Thyroid gland (tissue), 4 donors: ENCODE data around the gene APOL4. TPM values are rescaled to one million over a fixed set of nuclear protein-coding genes. Genes with fewer than 3 reads are reported as not detected.
"Not testable (repeated sequence)": the region's sequence is repeated elsewhere in the genome, so short reads cannot be mapped to it uniquely, and the experiment has no call there.

ENCODE experiments used
- DNase-seq, 2 donors: peaks; one replicate each; pipeline ENCODE4 v3.0.0-alpha.2; 2019
- H3K27ac ChIP-seq, 3 donors: fragments of 200-600 bp; sonication (generic); 1 replicate in 2 of 3; 2 replicates in 1 of 3; pipeline ENCODE4 v1.5.1; 2016 to 2019; ENCODE audit warnings: mild to moderate bottlenecking in 1 of 3, moderate library complexity in 1 of 3
- H3K27me3 ChIP-seq: fragments of 200-600 bp; sonication (generic); one replicate; pipeline ENCODE4 v1.5.1; 2019
- H3K36me3 ChIP-seq, 2 donors: fragments of 200-600 bp; sonication (generic); one replicate each; pipeline ENCODE4 v1.5.1; 2016 to 2019
- H3K4me1 ChIP-seq, 2 donors: fragments of 200-600 bp; sonication (generic); one replicate each; pipeline ENCODE4 v1.5.1; 2017 to 2019
- H3K4me3 ChIP-seq, 3 donors: fragments of 200-600 bp; sonication (generic); replicated peaks in 1 of 3; 1 replicate in 2 of 3; 2 replicates in 1 of 3; pipeline ENCODE4 v1.5.1; 2016; ENCODE audit warnings: mild to moderate bottlenecking in 1 of 3
- H3K9me3 ChIP-seq: fragments of 200-600 bp; sonication (generic); one replicate; pipeline ENCODE4 v1.5.1; 2017
- POLR2A ChIP-seq, 2 donors: fragments of 450-650 bp; IDR thresholded peaks; one replicate each; pipeline ENCODE4 v1.6.1; 2017; ENCODE audit warnings: antibody characterized with exemption in 2 of 2, mild to moderate bottlenecking in 2 of 2, moderate library complexity in 1 of 2
- WGBS, 2 donors: methylation state at CpG; one replicate each; pipeline ENCODE4 v1.1.5; 2017; 5-methylcytosine and 5-hydroxymethylcytosine counted together
- intact Hi-C: fragments of 100-400 bp; cut with DNase I; formaldehyde crosslinking; loops from one replicate; pipeline ENCODE4 v1.15.1; 2023
- total RNA-seq, 4 donors: library from RNA; depleted of rRNA; stranded (reverse); fragments of >200 nt; gene quantifications; one replicate each; pipeline ENCODE4 v1.2.3, GENCODE V29; 2016
- TF ChIP-seq, protein P1 (sequence below), 6 experiments: fragments of 200-600 bp in 3 of 6; fragments of 450-650 bp in 3 of 6; sonication (generic) in 3 of 6; IDR thresholded peaks; one replicate each; pipeline ENCODE4 v1.5.1; 2016 to 2019; ENCODE audit warnings: antibody characterized with exemption in 6 of 6, mild to moderate bottlenecking in 2 of 6, inconsistent platforms in 1 of 6, moderate library complexity in 1 of 6

Gene APOL4
- total RNA-seq, 4 donors from 2014 or later, result 5.8 to 16.1 (median 7.5) TPM; not detected in 1

DNA sequence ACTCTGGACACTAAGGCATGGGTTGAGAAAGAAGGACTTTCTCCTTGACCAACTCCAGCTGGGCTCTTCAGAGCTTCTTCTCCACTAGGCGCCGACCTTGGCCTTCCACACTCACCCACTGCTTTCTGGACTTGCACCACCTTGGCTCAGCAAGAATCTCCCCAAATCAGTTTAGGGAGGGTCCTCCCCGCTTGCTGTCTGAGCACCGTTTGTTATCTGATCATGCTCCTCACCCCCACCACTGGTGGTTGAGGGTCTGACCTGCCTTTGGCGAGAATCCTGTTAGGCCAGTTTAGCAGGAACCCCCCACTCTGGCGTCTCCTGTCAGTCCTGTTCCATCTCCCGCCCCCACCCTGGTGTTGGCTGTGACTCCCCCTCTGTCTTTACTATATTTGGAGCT, 27.3 kb upstream of the APOL4 start:
- intact Hi-C loops, result loop anchor here (5.0 kb wide), 1 partner anchor 37 kb away; no protein-coding TSS in a partner anchor
- H3K36me3 ChIP-seq, result peaks cover 16 to 19% of the 10 kb centered on the region in 2 donors
- TF ChIP-seq, protein P1, sequence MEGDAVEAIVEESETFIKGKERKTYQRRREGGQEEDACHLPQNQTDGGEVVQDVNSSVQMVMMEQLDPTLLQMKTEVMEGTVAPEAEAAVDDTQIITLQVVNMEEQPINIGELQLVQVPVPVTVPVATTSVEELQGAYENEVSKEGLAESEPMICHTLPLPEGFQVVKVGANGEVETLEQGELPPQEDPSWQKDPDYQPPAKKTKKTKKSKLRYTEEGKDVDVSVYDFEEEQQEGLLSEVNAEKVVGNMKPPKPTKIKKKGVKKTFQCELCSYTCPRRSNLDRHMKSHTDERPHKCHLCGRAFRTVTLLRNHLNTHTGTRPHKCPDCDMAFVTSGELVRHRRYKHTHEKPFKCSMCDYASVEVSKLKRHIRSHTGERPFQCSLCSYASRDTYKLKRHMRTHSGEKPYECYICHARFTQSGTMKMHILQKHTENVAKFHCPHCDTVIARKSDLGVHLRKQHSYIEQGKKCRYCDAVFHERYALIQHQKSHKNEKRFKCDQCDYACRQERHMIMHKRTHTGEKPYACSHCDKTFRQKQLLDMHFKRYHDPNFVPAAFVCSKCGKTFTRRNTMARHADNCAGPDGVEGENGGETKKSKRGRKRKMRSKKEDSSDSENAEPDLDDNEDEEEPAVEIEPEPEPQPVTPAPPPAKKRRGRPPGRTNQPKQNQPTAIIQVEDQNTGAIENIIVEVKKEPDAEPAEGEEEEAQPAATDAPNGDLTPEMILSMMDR (IDR thresholded peaks at IDR 0.05), result no peak
- TF ChIP-seq POLR2A (IDR thresholded peaks at IDR 0.05), result no peak

GRCh38 chr22:36228369-36228768, 26.8 kb upstream of the APOL4 start:
- peaks cover 16 to 19% of the 10 kb centered on the region in 2 donors for H3K36me3 ChIP-seq
- H3K27me3 ChIP-seq, H3K4me1 ChIP-seq, H3K9me3 ChIP-seq, H3K27ac ChIP-seq, H3K4me3 ChIP-seq, DNase-seq: not testable (repeated sequence)
- intact Hi-C loops, result loop anchor here (5.0 kb wide), 1 partner anchor 36 kb away; no protein-coding TSS in a partner anchor
- WGBS, 2 donors, result 50 to 61% methylated on average over 1 of the region's 1 CpG

More for the DNA sequence above, 27.3 kb upstream of the APOL4 start:
- Histone ChIP-seq H3K27ac (no peak overlapping the region), H3K4me3 (no peak overlapping the region), H3K4me1 (no peaks in the 10 kb centered on the region), H3K27me3 (no peaks in the 10 kb centered on the region), H3K9me3 (no peaks in the 10 kb centered on the region)
- 81 to 87% methylated on average over 7 of the region's 7 CpGs for WGBS, 2 donors
- DNase-seq, result no peak

DNA sequence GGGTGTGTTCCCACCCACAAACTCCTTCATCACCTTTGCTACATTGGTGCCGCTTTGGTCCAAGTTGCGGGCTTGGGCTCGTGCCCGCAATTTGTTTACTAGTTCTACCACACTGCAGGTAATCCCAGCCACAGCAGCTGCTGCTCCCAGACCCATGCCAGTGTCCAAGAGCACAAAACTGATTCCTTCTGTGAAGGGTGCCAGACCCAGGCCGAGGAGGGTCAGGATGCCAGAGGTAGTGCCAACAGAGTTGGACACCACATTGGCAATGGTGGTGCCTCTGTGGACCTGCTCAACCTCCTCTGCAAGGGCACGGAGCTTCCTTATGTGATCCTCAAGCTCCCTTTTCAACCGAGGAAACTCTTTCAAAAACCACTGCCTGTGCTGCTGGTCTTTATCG, 26.2 kb upstream of the APOL4 start:
- Histone ChIP-seq H3K4me3 (no peak overlapping the region), H3K9me3 (no peaks in the 10 kb centered on the region), H3K36me3 (peaks cover 10 to 14% of the 10 kb centered on the region in 2 donors), H3K27ac (no peak overlapping the region), H3K4me1 (no peaks in the 10 kb centered on the region), H3K27me3 (no peaks in the 10 kb centered on the region)
- no peak for DNase-seq
- 89 to 91% methylated on average over 8 of the region's 8 CpGs for WGBS, 2 donors
- TF ChIP-seq, protein P1 (IDR thresholded peaks at IDR 0.05), result no peak
- TF ChIP-seq POLR2A (IDR thresholded peaks at IDR 0.05), result no peak
- intact Hi-C loops, result loop anchor here (5.0 kb wide), 1 partner anchor 36 kb away; no protein-coding TSS in a partner anchor

DNA sequence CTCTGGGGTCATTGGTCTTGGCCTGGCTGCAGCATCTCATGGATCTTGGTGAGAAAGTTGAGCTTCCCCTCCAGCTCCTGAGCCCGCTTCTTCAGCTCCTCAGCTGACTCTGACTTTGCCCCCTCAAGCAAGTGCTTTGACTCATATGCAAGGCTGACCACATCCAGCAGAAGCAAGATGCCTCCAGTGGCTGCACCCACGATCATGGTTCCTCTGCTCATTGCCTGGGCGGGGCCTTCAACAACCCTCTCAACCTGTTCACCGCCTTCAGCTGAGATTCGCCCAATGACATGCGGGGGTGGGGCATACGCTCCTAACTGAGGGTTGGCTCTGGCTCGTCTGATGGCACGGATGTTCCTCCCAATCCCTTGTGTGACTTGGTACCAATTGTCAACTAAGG, 25.8 kb upstream of the APOL4 start:
- no peaks in the 10 kb centered on the region for H3K4me1 ChIP-seq
- intact Hi-C loops, result loop anchor here (5.0 kb wide), 1 partner anchor 35 kb away; no protein-coding TSS in a partner anchor
- no peak overlapping the region for H3K27ac ChIP-seq
- no peak overlapping the region for H3K4me3 ChIP-seq
- no peaks in the 10 kb centered on the region for H3K27me3 ChIP-seq
- no peak for DNase-seq
- H3K36me3 ChIP-seq, result peaks cover 8 to 12% of the 10 kb centered on the region in 2 donors
- 93% methylated on average over 9 of the region's 9 CpGs for WGBS, 2 donors
- TF ChIP-seq POLR2A (IDR thresholded peaks at IDR 0.05), result no peak
- TF ChIP-seq, protein P1 (IDR thresholded peaks at IDR 0.05), result no peak
- no peaks in the 10 kb centered on the region for H3K9me3 ChIP-seq

- Histone ChIP-seq H3K27ac (no peak overlapping the region), H3K4me3 (no peak overlapping the region), H3K36me3 (peaks cover 8 to 11% of the 10 kb centered on the region in 2 donors), H3K27me3 (no peaks in the 10 kb centered on the region), H3K9me3 (no peaks in the 10 kb centered on the region), H3K4me1 (no peaks in the 10 kb centered on the region)
- 74 to 87% methylated on average over 4 to 5 of the region's 5 CpGs for WGBS, 2 donors
- intact Hi-C loops, result loop anchor here (5.0 kb wide), 1 partner anchor 34 kb away; no protein-coding TSS in a partner anchor
- no peak for TF ChIP-seq POLR2A (IDR thresholded peaks at IDR 0.05)
- TF ChIP-seq, protein P1 (IDR thresholded peaks at IDR 0.05), result no peak
- DNase-seq, result no peak
Observed at GRCh38 chr22:36226189-36226588, 24.6 kb upstream of the APOL4 start.
